ENCODE data around the gene SLCO3A1.
A peak's percentile ranks its signal among the peaks of the same experiment; 100 is the strongest.
"Not testable (repeated sequence)": the region's sequence is repeated elsewhere in the genome, so short reads cannot be mapped to it uniquely, and the experiment has no call there.

Gene SLCO3A1

GRCh38 chr15:91942720-91943394 lies 89.3 kb downstream of the SLCO3A1 start:
- DNase-seq, result peak; percentile 76

DNA sequence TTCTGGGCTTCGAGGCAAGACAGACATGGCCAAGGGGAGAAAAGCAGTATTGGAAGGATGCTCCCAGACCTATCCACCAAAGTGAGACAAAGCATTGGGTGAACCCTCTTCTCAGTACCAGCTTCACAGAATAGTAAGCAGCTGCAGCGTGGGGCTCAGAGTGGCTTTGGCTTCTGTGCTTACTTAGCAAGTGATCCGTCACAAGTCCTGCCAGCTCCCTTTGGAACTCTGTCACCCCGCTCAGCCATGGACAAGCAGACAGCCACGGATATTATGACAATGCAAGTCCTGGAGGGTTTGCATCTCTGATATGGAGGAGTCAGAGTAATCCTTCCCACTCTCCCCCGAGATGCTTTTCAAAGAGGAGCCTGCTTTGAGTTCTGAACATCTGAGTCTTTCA lies 90.8 kb downstream of the SLCO3A1 start:
- DNase-seq, result no peak

GRCh38 chr15:91945385-91945784 lies 91.9 kb downstream of the SLCO3A1 start:
- no peak for DNase-seq

DNA sequence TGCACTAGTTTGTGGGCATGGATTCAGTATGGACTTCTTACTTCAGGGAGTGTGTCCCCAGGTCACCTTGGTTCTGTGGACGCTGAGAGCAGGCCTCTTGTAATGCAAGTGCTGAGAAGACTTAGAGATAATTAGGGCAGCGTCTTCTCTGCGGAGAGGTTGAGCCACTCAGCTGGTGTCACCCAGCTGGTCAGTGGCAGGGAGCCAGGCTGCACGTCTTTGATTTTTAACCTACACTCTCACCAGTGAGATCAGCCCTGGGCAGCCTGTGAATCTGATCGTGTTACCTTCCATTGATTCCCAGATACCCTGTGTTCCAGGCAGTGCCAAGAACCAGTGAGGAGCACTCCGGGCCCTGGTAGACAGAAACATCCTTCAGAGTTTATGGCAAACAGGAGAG lies 92.6 kb downstream of the SLCO3A1 start:
- no peak for DNase-seq

DNA sequence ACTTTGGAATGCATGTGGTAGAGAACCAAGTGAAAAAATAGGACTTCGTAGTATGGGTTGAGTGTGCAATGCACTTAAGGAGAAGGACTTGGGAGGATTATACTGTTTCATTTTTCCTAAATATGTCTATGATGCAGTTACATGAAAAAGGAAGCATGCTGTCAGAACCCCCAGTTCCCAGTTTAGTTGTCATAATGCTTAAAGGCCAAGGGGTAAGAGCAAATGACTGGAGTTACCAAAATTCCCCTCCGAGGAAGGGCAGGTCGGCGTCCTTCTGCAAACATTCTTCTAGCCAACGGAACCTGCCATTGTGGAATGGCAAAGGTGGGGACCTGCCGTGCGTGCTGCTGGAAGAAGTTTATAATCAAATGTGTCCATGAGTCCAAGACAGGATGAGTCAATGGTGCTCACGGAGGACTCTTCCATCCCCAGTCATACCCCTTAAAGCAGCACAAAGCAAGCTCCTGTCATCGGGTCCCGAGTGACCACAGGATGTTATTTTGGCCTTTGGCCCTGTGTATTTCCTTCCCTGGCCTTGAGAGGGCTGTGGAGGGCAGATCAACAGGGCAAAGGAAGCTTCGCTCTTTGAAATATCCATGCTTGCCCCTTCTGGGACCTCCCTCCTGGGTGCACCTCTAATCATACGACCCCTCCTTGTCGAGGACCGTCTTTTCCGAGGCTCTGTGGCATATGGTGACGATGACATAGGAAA lies 93.2 kb downstream of the SLCO3A1 start:
- DNase-seq, result no peak

GRCh38 chr15:91947293-91947679 lies 93.8 kb downstream of the SLCO3A1 start:
- peak; percentile 37 for DNase-seq

GRCh38 chr15:91947683-91948608 lies 94.4 kb downstream of the SLCO3A1 start:
- DNase-seq, result no peak

DNA sequence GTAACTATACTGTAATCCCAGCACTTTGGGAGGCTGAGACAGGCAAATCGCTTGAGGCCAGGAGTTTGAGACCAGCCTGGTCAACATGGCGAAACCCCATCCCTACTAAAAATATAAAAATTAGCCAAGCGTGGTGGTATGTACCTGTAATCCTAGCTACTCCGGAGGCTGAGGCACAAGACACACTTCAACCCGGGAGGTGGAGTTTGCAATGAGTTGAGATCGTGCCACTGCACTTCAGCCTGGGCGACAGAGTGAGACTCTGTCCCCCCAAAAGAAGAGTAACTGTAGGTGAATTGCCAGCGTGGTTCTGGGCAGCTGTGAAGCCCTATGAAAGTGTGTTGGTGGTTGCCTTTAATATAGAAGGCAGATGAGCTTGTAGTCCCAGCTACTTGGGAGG lies 95.9 kb downstream of the SLCO3A1 start:
- DNase-seq, result no peak

DNA sequence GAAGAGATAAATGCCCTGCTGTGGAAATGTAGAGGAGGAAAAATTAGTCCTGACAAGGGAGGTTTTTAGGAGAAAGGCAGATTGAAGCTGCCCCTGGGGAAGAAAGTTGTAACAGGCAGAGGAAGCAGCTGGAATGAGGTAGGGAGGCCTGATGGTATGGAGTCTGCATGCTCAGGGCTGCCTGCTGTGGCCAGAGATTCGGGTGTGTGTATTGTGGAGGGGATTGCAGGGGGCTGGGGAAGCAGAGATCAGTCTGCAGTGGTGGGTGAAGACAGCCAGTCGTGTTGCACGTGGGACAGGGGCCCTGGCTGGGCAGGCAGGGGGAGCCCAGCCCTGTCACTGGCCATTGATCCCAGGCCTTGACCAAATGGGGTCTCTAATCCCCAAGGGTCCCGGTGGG lies 96.5 kb downstream of the SLCO3A1 start:
- DNase-seq, result no peak

DNA sequence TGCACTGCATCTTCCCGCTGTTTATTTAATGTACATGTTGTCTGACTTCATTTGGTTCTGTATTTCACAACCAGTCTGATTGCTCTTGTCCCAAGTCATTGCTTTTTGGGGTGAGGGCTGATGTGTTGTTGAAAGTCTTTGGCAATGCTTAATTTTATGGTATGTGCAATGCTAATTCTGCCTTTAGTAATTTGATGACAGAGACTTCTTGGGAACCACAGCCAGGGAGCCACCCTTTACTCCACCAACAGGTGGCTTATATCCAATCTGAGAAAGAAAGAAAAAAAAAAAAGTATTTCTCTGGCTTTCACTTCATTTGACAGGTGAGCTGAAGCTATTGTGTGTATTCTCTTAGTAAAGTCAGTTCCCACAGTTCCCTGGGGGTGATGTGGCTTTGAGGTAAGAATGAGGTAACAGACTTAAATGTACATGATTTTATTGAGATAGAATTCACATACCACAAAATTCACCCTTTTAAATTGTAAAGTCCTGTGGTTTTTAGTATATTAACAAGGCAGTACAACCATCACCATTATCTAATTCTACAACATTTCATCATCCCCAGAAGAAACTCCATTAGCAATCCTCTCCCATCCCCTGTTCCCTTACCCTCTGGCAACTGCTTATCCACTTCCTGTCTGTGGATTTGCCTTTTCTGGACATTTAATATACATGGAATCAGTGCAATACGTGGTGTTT lies 97.3 kb downstream of the SLCO3A1 start:
- no peak for DNase-seq

DNA sequence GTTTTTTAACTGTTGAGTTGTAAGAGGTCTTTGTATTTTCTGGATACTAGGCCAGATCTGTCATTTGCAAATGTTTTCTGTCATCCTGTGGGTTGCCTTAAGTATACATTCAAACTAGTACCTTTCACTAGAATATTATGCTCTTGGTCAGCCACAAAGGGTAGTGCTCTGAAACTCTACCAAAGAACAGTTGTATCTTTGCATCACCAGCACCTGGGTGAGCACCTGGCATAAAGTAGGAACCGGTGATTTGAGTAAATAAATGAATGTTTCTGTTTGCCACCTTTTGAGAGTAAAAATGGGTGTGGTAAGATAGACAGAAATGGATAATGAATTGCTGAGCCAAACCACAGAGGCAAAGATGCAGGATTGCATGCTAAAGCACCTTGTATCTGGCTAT lies 98.7 kb downstream of the SLCO3A1 start:
- DNase-seq, result no peak

DNA sequence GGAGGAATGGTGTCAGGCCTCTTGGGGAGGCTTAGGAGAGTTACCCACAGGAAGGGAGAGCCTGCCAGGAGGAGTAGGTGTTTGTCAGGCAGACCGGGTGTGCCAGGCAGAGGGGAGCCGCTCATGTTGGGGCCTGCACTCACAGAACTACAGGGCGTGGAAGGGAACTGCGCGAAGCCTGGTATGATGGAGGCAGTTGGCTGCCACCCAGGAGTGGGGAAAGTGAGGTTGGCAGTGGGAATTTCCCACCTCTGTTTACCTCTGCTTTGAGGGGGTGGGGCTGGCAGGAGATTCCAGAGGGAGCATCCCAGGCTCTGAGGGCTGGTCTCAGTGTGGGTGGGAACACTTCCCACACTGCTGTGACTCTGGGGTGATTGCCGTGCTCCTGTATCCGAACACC lies 99.9 kb downstream of the SLCO3A1 start:
- DNase-seq, result no peak

DNA sequence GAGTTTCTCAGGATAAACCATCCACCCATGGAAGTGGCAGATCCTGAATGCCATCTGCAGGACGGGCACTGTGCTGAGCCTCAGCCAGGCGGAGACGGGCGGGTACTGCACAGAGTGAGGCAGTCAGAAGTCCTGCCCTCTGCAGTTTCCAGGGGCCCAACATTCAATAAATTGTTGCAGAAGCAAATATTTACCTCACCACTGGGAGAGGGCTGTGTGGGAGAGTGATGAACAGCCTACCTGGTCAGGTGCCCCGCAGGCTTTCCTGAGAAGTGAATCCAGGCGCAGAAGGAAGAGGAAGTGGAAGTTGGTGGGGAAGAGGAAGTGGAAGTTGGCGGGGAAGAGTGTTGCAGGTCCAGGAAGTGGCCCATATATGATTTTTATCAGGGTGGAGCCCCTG lies 100.8 kb downstream of the SLCO3A1 start:
- DNase-seq, result no peak

GRCh38 chr15:91956026-91956723 lies 102.7 kb downstream of the SLCO3A1 start:
- DNase-seq, result no peak

DNA sequence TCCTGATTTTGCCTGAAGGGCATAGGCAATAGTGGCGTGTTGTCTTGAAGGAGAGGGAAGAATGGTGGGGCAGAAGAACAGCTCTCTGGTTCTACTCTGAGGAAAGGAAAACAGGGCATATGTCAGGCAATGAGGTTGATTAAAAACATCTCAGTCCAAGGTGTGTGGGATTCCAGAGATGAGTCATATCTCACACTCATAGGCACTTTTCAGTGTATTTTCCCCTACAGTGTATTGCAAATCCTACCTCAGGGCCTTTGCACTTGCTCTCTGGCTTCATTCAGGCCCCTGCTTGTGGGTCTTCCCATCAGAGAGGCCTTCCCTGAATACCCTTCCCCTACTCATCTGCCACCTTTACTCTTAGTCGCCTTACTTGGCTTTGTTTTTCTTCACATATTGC lies 107.8 kb downstream of the SLCO3A1 start:
- no peak for DNase-seq

DNA sequence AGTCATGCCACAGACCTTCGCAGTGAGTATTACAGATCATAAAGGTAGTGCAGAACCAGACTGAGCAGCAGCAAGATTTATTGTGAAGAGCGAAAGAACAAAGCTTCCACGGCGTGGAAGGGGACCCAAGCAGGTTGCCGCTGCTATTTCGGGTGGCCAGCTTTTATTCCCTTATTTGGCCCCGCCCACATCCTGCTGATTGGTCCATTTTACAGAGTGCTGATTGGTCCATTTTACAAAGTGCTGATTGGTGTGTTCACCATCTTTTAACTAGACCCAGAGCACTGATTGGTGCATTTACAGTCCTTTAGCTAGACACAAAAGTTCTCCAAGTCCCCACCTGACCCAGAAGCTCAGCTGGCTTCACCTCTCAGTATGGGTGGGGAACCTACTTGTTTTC lies 110.2 kb downstream of the SLCO3A1 start:
- DNase-seq, result not testable (repeated sequence)

- DNase-seq, result no peak
Measured at GRCh38 chr15:91965501-91966193, 112.1 kb downstream of the SLCO3A1 start.

GRCh38 chr15:91966194-91966552 lies 112.7 kb downstream of the SLCO3A1 start:
- DNase-seq, result no peak

DNA sequence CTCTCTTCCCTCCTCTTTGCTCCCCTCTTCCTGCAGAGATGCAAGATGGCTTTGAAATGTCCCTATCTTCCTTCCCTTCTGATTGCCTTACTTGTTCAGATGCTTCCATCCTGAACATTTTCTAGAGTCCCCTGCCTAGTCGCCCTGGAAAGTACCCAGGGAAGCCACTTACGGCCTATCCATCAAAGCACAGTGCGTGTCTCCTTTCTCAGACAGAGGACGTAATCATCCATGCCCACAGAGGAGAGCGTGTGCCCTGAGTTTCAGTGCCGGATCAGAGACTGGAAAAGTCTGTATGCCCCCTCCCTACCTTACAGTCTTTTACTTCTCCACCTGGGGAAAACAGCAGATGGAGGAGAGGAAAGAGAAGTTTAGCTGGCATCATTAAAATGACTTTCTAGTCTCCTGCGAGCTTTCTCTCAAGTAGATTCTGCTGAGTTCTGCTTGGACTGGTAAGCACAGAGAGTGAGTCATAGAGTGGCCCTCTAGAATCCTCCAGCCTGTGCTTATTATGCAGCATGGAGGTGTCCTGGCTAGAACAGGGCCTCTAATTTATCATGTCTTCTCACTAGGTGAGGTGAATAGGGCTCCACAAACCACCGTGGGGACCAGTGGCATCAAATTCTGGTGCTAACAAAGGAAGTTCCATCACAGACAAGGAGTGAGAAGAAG lies 114.6 kb downstream of the SLCO3A1 start:
- DNase-seq, result no peak

DNA sequence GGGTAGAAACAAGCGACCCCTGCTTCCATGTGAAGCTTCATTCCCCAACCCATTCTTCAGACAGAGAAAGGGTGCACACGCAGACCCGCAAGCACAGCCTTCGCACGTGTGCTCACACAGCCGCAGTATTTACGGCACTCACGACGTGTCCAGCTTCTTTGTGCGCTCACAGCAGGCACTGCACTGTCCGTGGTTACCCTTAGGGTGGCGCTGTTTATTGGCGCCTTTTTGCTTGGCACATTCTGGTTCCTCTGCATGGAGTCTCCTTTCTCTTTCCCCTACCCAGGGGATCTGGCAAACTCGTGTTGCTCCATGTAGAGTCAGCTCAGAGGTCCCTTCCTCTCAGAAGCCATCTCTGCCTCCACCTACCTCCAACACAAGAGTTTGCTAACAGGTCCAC lies 115.1 kb downstream of the SLCO3A1 start:
- DNase-seq, result no peak

GRCh38 chr15:91970142-91970541 lies 116.6 kb downstream of the SLCO3A1 start:
- DNase-seq, result no peak

Data from CD4-positive, alpha-beta T cell treated with Interferon gamma for 1 hour (primary cell).